ENCODE measurements around the gene CPLANE1. TPM values are rescaled to one million over a fixed set of nuclear protein-coding genes. Genes with fewer than 3 reads are reported as not detected.

CPLANE1 gene
- total and polyA plus RNA-seq, 2 donors: 5.3 to 89.6 TPM

Small RNA genes within 50 kb of the gene (small RNA-seq; reads per million reads assigned to genes)
- gene C8orf59P2: not detected

Other genes starting within 250 kb of the CPLANE1 start
- 66.0 TPM for gene NUP155, start 121.7 kb upstream of the CPLANE1 start, total RNA-seq
- 6.1 TPM for gene NUP155, start 121.7 kb upstream of the CPLANE1 start, polyA plus RNA-seq
- 48.3 TPM for gene WDR70, start 129.9 kb upstream of the CPLANE1 start, total RNA-seq
- 19.3 TPM for gene WDR70, start 129.9 kb upstream of the CPLANE1 start, polyA plus RNA-seq